K562 (cell line): ENCODE results near the gene EXOC4. TPM values are rescaled to one million over a fixed set of nuclear protein-coding genes. Genes with fewer than 3 reads are reported as not detected.

ENCODE experiments used
- CBX1 ChIP-seq: sonication (generic); IDR thresholded peaks from 2 replicates; pipeline ENCODE4 v1.6.1; 2016; ENCODE audit warnings: antibody characterized with exemption, low read depth, mild to moderate bottlenecking
- JUNB ChIP-seq: fragments of 450-650 bp; formaldehyde crosslinking; conservative IDR thresholded peaks from 2 replicates; pipeline ENCODE4 v1.4.0; 2020; ENCODE audit warnings: mild to moderate bottlenecking
- RNF2 ChIP-seq: sonication (generic); IDR thresholded peaks from 2 replicates; pipeline ENCODE4 v1.6.1; 2016
- polyA plus RNA-seq, 8 experiments: library from polyadenylated mRNA; depleted of rRNA in 4 of 8; stranded (reverse) in 5 of 8; unstranded in 3 of 8; fragments of >200 nt; fragmentation: Nextera tagmentation in 2 of 8; fragmentation: Illumina TruSeq in 1 of 8; extraction: Ambion mirVana in 2 of 8; extraction: Trizol in 1 of 8; gene quantifications; 2 replicates each; pipeline versions ENCODE4 v1.2.1 to v1.2.3, GENCODE V29; 2011 to 2014; ENCODE audit warnings: inconsistent platforms in 1 of 8, missing spikeins in 1 of 8
- total RNA-seq, 7 experiments: library from RNA; depleted of rRNA in 6 of 7; stranded (reverse); fragments of >200 nt in 6 of 7; fragmentation: Illumina TruSeq in 2 of 7; extraction: Trizol in 2 of 7; gene quantifications; 2 replicates each; pipeline versions ENCODE4 v1.2.1 to v1.2.3, GENCODE V29; 2011 to 2021; ENCODE audit warnings: low replicate concordance in 1 of 7
- TF ChIP-seq, protein P1 (sequence below): fragments of 450-650 bp; formaldehyde crosslinking; IDR thresholded peaks from 2 replicates; pipeline ENCODE4 v1.4.0; 2020; ENCODE audit warnings: mild to moderate bottlenecking, moderate library complexity
- TF ChIP-seq, protein P2 (sequence below): fragments of 450-650 bp; IDR thresholded peaks from 2 replicates; pipeline ENCODE4 v1.6.1; 2017; ENCODE audit warnings: antibody characterized with exemption, mild to moderate bottlenecking

The EXOC4 gene
- total and polyA plus RNA-seq, 9 of the 15 experiments (the other 6 are each of a cell fraction or from before 2014, with no cell fraction given) = 18.5 to 73.1 (median 46.6) TPM

GRCh38 chr7:133797818-133798520, 545.1 kb downstream of the EXOC4 start (continued):
- TF ChIP-seq, protein P1, sequence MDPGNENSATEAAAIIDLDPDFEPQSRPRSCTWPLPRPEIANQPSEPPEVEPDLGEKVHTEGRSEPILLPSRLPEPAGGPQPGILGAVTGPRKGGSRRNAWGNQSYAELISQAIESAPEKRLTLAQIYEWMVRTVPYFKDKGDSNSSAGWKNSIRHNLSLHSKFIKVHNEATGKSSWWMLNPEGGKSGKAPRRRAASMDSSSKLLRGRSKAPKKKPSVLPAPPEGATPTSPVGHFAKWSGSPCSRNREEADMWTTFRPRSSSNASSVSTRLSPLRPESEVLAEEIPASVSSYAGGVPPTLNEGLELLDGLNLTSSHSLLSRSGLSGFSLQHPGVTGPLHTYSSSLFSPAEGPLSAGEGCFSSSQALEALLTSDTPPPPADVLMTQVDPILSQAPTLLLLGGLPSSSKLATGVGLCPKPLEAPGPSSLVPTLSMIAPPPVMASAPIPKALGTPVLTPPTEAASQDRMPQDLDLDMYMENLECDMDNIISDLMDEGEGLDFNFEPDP = no peak
- TF ChIP-seq RNF2 (no peak), CBX1 (no peak), JUNB (CRISPR knock-in tag) (no peak)
- TF ChIP-seq, protein P2, sequence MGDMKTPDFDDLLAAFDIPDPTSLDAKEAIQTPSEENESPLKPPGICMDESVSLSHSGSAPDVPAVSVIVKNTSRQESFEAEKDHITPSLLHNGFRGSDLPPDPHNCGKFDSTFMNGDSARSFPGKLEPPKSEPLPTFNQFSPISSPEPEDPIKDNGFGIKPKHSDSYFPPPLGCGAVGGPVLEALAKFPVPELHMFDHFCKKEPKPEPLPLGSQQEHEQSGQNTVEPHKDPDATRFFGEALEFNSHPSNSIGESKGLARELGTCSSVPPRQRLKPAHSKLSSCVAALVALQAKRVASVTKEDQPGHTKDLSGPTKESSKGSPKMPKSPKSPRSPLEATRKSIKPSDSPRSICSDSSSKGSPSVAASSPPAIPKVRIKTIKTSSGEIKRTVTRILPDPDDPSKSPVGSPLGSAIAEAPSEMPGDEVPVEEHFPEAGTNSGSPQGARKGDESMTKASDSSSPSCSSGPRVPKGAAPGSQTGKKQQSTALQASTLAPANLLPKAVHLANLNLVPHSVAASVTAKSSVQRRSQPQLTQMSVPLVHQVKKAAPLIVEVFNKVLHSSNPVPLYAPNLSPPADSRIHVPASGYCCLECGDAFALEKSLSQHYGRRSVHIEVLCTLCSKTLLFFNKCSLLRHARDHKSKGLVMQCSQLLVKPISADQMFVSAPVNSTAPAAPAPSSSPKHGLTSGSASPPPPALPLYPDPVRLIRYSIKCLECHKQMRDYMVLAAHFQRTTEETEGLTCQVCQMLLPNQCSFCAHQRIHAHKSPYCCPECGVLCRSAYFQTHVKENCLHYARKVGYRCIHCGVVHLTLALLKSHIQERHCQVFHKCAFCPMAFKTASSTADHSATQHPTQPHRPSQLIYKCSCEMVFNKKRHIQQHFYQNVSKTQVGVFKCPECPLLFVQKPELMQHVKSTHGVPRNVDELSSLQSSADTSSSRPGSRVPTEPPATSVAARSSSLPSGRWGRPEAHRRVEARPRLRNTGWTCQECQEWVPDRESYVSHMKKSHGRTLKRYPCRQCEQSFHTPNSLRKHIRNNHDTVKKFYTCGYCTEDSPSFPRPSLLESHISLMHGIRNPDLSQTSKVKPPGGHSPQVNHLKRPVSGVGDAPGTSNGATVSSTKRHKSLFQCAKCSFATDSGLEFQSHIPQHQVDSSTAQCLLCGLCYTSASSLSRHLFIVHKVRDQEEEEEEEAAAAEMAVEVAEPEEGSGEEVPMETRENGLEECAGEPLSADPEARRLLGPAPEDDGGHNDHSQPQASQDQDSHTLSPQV = no peak
